Peyer's patch (tissue), 4 donors: Measurements from ENCODE around the gene RNF123.

Experiments
- CTCF ChIP-seq, 6 experiments: fragments of 450-650 bp in 4 of 6; fragments of 200-600 bp in 2 of 6; sonication (generic) in 1 of 6; IDR thresholded peaks; one replicate each; pipeline ENCODE4 v1.5.1; 2017 to 2019; ENCODE audit warnings: antibody characterized with exemption in 6 of 6, mild to moderate bottlenecking in 3 of 6, moderate library complexity in 1 of 6
- POLR2A ChIP-seq, 2 donors: fragments of 450-650 bp; IDR thresholded peaks; one replicate each; pipeline ENCODE4 v1.5.1; 2017; ENCODE audit warnings: antibody characterized with exemption in 2 of 2, mild to moderate bottlenecking in 2 of 2, moderate library complexity in 2 of 2

- TF ChIP-seq CTCF (IDR thresholded peaks at IDR 0.05) = no peak
- TF ChIP-seq POLR2A (IDR thresholded peaks at IDR 0.05) = no peak
Measured at GRCh38 chr3:49657208-49657915, 32.0 kb upstream of the RNF123 start.
